GM19043 (cell line): ENCODE data around the gene GPR158.

Experiments
- ATAC-seq: cut with Tn5 transposase; IDR thresholded peaks from one replicate; pipeline ENCODE4 v1.9.1; 2021; ENCODE audit warnings: low read depth; ENCODE audit not compliant: unreplicated experiment

The GPR158 gene

DNA sequence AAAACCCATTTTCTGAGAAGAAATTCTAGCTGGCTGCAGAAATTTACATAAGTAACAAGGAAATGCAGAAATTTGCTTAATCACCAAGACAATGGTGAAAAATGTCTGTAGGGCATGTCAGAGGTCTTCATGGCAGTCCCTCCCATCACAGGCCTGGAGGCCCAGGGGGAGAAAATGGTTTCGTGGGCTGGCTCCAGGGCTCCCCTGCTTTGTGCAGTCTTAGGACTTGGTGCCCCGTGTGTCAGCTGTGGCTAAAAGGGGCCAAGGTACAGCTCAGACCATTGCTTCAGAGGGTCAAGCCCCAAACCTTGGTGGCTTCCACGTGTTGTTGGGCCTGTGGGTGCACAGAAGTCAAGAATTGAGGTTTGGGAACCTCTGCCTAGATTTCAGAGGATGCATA lies 215.9 kb downstream of the GPR158 start:
- ATAC-seq = no peak

DNA sequence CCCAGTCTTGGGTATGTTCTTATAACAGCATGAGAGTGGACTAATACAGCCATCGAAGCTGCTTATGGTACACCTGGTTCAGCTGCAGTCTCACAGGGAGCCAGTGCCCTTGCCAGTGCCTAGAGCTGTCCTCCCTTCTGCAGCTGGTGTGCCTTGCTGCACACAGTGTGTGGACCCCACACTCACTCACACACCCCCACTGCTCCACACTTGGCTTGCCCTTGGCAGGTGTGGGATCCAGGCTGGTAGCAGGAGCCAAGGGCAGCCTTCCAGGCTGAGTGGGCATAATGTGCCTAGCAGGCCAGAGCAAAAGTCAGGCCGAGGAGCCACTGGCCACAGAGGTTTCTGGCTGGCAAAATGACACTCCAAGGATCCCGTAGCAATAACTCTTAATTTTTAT lies 217.3 kb downstream of the GPR158 start:
- no peak for ATAC-seq

DNA sequence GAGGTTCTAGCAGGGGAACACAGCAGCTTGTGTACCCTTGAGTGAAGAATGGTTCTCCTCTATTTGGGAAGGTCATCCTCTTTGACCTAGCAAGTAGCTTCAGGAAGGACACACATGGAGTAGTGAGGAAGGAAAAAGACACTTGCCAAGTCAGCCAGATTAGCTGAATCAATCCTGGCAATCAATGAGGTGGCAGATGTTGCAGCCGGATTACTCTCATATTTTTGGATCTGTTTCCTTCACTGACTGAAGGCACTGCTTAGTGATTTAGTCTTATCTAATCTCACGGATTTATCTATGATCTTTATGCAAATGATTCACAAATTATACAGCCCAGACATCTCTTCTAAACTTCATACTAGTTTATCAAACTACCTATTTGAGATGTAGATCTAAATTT lies 218.8 kb downstream of the GPR158 start:
- no peak for ATAC-seq

DNA sequence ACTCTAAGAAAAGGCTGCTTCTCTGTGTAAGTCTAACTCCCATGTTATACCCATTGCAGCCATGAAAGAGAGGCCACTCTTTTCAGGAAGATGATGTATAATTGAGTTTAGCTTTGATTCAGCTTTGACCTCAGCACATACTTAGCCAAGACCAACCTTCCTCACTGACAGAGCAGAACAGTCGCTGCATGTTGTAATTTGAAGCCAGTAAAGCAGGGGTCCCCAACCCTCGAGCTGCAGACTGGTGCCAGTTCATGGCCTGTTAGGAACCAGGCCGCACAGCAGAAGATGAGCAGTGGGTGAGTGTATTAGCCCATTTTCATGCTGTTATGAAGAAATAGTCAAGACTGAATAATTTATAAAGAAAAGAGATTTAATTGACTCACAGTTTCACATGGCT lies 223.9 kb downstream of the GPR158 start:
- no peak for ATAC-seq

DNA sequence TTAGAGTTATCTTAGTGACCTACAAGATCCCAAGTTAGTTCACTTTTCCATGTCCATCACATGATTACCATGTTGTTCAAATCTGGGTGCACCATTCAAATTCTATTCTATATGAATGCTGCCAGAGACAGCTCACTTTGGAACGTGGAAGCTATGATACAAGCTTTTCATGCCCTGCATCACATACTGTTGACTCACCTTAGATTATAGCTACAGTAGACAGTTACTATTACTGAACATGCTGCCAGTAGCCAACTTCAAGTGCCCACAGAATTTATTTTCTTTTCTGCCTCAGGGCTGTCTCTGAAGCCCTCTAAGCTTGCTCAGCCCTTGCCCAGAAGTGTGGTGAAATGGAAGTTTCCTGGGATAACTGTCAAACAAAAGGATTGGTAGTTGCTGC lies 231.1 kb downstream of the GPR158 start:
- no peak for ATAC-seq

DNA sequence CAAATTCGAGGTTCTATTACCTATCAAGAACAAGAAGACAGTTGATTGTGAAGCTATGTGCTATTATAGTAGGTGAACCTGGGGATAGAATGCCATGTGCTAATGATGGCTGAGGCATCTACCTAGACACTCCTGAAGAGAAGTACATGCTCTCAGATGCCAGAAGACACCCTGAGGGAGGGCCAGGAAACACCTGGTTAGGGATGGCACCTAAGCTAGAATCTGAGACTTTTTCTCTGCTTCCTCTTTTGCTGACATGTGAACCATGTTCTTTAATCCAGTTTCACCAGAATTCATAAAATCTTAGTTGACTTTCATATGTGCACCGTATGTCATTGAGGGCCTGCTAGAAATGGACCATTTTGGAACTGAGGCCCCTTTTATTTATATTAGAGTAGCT lies 242.8 kb downstream of the GPR158 start:
- no peak for ATAC-seq

DNA sequence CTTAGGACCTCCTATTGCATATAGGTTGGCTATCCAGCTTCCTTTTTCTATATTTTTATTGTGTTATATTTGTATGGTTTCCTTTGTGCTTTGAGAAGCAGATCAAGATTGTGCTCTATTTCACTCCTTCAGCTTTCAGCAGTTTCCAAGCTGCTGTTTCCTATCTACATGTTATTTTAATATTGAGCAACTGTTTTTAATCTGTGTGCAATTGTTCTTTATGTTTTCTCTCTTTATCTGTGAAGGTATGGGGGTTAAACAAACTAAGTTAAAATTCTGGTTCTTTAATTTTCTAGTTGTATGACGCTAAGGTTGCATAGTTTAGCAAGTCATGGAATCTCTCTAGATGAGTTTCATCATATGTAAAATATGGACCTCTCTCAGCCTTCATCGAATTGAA lies 251.0 kb downstream of the GPR158 start:
- no peak for ATAC-seq

DNA sequence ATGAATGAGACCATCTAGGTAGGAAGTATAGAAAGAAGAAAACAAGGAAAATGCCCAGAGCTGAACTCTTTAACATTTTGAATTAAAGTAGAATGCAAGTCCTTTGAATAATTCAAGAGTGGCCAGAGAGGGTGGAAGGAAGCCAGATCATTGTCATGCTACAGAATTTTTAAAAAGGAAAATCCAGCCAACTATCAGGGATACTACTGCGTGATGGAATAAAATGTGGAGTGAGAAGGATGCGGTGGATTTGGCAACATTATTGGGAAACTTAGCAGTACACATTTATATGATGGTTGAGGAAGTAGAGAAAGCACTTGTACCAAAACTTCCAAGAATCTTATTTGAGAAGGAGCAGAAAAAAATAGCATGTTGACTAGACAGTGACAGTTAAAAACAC lies 261.6 kb downstream of the GPR158 start:
- ATAC-seq = no peak

DNA sequence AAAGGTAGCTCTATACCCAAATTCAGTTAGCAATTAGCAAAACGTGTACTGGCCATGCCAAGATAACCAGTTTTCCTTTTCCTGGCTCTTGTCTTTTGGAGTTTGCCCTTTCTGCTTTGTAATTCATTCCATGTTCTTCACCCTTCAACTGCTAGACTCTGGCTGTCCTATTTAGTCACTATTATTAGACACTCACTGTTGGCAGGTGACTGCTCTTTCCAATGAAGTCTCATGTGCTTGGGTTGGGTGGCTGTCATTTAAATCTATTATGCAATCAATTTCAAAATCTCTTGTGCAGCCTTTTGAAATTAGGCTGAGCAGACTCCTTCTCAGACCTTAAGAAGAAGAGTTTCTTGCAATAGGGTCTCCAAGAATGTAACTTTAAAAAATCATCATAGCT lies 266.5 kb downstream of the GPR158 start:
- no peak for ATAC-seq

DNA sequence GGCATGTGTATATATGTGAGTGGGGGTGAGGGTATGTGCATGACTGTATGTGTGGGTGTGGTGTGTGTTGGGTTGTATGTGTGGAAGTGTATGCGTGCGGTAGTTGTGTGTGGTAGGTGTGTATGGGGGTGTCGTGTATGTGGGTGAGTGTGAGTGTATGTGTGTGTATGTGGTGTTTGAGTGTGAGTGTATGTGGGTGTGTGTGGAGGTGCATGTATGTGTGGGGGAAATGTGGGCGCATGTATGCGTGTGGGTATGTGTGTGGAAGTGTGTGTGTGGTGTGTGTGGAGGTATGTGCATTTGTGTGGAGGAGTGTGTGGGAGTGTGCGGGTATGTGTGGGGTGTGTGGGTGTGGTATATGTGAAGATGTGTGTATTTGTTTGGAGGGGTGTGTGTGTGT lies 269.5 kb downstream of the GPR158 start:
- ATAC-seq = no peak

DNA sequence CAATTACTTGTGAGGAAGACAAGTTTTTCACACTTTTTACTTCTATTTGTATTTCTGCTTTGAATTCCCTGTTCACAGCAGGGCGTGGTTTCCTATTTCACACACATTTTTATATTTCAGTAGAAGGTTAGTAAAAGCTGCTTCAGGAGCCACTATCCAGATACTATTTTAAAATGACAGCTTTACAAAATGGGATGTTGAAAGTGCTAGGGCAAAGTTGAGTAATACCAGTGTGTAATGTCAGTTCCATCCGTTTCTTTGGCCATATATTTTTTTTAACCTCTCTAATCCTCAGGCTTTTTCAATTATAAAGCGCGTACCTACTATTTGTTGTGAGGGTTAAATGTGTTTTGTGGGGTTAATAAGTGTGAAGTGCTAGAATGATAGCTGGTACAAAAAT lies 276.6 kb downstream of the GPR158 start:
- no peak for ATAC-seq

DNA sequence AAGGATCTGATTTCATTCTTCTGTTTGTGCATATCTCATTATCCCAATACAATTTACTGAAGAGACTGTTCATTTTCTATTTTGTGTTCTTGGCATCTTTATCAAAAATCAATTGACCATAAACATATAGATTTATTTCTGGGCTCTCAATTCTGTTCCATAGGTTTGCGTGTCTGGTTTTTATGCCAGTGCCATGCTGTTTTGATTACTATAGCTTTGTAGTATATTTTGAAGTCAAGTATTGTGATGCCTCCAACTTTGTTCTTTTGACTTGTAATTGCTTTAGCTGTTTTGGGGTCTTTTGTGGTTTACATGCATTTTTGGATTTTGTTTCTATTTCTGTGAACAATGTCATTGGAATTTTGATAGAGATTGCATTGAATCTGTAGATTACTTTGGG lies 278.8 kb downstream of the GPR158 start:
- ATAC-seq = no peak

DNA sequence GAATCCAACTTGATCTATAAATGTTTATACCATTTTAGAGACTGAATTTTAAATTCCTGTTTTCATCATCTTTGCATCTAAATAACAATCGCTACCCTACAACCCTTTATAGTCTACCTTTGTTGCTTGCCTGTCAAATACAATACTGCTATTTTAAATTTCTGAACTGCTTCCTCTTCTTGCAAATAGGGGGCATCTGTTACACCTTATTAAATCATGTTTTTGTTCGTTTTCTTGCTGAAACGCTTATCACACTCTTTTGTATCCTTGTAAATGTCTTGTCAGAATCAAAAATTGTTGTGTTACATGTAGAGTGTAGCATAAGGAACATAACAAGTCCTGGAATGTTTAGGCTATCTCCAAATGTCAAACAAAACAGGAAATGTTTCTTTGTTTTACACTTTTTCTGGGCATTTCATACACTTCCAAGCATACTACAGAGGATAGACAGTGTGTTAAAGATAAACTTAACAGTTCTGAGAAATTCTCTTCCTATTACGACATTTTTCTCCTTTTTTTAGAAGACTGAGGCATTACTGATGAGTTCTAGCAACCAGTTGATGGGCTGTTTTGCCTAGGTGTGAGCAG lies 281.3 kb downstream of the GPR158 start:
- ATAC-seq = no peak

DNA sequence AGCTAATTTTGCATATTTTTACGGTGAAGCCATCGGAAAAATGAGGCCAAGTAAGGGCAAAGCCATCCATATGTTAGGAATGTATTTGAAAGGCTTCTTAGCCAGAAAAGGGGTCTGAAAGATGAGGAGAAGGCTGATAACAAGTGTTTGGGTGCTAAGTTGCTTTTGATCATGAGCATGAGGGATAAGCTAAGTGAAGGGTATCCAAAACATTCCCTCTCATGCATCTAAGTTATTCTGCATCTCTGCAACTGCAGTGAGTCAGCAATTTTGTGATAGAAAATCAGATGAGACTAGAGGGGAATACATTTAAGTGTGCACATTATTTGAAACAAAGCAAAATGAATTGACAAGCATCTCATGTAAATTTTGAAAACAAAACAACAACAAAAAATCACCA lies 282.8 kb downstream of the GPR158 start:
- ATAC-seq = no peak

DNA sequence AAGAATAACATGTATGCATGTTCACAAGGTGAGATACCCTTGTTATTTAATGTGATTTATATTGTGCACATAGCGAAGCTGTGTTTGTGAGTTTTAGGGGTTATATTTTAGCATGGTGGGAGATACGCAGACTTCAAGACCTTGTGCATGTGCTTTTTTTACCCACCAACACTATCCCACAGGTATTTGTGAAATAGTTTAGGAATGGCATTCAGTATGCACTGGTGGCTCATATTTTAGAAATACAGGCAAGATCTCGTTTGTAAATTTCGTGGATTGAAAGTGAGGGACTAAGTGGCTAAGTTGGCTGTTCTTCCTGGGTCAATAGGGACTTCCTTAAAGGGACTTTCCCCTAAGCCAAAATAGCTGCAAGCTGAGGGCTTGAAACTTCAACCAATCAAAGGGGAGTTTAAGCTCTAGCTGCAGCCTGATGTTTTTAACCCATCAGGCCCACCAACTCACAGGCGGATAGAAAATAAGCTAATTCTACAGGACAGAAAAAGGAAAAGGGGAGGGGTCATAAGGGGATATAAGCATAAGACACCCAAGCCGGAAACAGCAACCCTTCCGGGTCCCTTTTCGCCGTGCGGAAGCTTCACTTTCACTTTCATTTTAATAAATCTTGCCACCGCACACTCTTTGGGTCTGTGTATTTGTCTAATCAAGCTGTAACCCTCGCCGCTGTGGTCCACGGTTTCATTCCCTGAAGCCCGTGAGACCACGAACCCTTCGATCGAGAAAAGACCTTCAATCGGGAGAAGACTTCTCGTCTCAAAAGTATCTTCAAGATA lies 291.0 kb downstream of the GPR158 start:
- no peak for ATAC-seq

DNA sequence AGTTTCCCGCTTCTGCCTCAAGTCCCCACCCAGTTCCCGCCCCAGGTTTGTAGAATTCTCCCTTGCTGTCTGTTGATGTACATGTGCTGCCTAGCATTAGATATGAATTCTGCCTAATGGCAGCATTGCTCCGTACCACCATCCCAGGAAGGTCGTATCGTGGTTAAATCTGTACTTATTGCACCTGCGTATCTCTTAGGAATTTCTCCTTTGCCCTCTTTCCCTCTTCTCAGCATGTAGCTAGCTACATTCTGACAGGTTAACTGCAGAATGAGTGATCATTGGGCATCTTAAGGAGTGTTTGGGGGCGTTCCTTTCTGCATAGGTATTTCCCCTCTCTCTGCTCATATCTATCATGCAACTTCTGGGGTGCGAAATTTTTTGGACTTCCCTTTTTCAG lies 293.1 kb downstream of the GPR158 start:
- no peak for ATAC-seq

DNA sequence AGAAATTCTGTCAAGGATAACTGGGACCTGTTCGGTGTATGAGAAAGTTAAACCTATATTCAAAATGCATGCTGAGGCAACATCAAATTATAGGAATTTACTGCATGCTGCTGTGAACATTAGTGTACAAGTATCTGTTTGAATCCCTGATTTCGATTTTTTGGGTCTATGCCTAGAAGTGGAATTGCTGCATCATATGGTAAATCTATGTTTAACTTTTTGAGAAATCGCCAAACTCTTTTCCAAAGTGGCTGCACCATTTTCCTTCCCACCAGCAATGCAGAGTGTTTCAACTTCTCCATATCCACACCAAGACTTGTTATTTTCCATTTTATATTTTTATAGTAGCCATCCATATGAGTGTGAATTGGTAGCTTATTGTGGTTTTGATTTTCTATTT lies 306.7 kb downstream of the GPR158 start:
- ATAC-seq = no peak

DNA sequence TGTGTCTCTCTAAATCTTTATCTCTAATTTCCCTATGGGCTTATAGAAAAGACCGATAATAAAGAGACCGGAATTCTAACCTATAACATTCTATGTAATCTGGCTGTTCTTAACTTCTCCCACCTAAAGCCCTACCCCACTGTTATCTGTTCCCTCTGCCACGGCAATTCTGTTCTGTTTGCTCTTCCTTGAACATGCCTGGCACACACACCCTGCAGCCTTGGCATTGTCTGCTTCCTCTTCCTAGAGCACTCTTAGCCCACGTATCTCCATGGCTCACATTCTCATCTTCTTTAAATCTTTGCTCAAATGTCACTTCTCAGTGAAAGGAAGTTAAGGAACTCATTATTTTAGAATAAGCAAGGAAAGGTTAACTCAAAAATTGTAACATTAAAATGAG lies 309.2 kb downstream of the GPR158 start:
- no peak for ATAC-seq

DNA sequence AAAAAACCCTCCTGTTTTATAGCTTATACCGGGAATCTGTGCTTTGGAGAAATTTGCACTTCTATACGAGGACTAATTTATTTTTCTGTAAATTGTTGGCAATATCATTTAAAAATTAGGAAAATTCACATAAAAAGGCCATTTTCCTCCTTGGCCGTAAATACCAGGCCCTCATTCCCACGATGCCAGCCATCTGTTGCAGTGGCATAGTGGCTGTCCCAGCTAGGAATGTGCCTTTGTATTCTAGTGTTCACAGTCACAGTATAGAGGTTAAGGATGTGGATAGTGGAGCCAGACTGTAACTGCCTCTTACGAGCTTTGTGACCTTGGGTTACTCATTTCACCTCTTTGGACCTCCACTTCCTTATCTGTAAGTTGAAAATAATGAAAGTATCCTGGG lies 312.5 kb downstream of the GPR158 start:
- no peak for ATAC-seq

DNA sequence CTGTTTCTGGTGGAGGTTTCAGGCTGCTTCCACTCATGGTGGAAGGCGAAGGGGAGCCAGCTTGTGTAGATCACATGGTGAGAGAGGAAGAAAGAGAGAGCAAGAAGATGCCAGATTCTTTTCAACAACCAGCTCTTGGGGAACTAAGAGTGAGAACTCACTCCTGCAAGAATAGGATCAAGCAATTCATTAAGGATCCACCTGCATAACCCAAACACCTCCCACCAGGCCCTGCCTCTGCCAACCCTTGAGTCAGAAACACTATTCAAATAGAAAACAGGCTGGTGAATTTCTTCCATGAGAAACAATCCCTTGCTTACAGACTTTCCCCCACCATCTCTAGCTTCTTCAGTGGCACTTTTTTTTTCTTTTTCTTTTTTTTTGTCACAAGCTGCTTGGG lies 317.2 kb downstream of the GPR158 start:
- no peak for ATAC-seq

DNA sequence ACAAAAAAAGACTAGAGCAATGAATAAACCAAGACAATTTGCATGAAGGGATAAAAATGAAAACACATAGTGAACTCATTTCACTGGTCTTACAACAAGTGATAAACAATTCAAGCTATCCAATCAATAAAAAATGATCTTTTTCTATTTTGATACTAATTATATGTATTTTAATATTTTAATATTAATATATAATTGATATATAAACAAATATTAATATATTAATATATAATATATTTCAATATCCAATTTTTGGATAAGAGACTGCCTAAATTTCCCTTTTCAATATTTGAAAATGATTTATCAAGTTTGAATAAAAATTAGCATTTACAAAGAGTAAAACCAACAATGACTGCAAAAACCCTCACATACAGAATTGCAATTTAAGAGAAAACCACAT lies 317.9 kb downstream of the GPR158 start:
- no peak for ATAC-seq

DNA sequence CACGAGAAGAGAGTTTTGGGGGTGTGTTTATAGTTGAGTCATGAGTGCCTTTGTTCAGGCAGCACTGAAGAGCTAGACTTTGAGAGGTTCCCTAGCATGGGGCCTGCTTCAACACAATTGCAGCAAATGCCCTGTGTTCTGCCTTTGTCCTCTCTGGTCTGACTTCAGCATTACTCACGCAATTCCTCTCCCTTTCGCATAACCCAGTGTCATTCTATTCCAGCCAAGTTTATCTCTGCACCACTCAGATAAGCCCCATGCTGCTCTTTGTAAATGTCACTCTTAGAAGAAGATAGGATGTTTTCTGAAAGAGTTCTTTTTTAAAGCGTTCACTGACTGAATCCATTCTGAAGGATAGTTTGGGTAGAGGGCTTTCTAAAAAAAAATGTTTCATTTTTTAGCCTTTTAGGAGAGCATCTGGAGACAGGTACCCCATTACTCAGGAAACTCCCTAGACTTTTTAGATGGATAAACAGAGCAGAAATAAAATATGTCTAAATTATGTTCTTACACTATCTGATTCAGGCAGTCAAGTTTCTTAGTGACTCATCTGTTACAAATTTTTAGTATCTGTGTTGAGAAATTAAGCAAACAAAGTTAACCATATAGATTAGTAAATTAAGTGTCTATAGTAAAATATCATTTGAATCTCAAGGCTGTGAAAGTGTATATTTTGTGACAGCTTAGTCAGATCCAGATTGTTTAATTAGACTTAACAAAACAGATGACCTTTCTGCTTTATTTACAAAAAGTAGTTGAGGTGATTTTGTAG lies 318.5 kb downstream of the GPR158 start:
- ATAC-seq = no peak
